SK-N-SH (cell line): ENCODE measurements around the gene ZC3H10.
A peak's percentile ranks its signal among the peaks of the same experiment; 100 is the strongest.

ENCODE experiments used
- EP300 ChIP-seq, 2 experiments: IDR thresholded peaks; 2 replicates each; pipeline versions ENCODE4 v1.4.0 to v1.6.1; 2012; ENCODE audit warnings: borderline replicate concordance in 1 of 2, low read depth in 1 of 2, low read length in 1 of 2
- JUND ChIP-seq: IDR thresholded peaks from 2 replicates; pipeline ENCODE4 v1.4.0; 2012
- TF ChIP-seq, protein P1 (sequence below): IDR thresholded peaks from 2 replicates; pipeline ENCODE4 v1.6.1; 2012; ENCODE audit warnings: mild to moderate bottlenecking, low read depth, low read length, moderate library complexity
- TF ChIP-seq, protein P2 (sequence below): fragments of 200-600 bp; sonication (generic); IDR thresholded peaks from 2 replicates; pipeline ENCODE4 v1.6.1; 2017; ENCODE audit warnings: antibody characterized with exemption, mild to moderate bottlenecking, moderate library complexity
- TF ChIP-seq, protein P3 (sequence below): fragments of 150-350 bp; IDR thresholded peaks from 2 replicates; pipeline ENCODE4 v1.6.1; 2016; ENCODE audit warnings: mild to moderate bottlenecking, low read depth, low read length

GRCh38 chr12:56151672-56152131 is 33.6 kb downstream of the ZC3H10 start:
- TF ChIP-seq EP300 (IDR thresholded peaks at IDR 0.05; ENCODE audit: borderline replicate concordance in 1 of 2, low read depth in 1 of 2, low read length in 1 of 2) (no peak), JUND (no peak)
- TF ChIP-seq, protein P1, sequence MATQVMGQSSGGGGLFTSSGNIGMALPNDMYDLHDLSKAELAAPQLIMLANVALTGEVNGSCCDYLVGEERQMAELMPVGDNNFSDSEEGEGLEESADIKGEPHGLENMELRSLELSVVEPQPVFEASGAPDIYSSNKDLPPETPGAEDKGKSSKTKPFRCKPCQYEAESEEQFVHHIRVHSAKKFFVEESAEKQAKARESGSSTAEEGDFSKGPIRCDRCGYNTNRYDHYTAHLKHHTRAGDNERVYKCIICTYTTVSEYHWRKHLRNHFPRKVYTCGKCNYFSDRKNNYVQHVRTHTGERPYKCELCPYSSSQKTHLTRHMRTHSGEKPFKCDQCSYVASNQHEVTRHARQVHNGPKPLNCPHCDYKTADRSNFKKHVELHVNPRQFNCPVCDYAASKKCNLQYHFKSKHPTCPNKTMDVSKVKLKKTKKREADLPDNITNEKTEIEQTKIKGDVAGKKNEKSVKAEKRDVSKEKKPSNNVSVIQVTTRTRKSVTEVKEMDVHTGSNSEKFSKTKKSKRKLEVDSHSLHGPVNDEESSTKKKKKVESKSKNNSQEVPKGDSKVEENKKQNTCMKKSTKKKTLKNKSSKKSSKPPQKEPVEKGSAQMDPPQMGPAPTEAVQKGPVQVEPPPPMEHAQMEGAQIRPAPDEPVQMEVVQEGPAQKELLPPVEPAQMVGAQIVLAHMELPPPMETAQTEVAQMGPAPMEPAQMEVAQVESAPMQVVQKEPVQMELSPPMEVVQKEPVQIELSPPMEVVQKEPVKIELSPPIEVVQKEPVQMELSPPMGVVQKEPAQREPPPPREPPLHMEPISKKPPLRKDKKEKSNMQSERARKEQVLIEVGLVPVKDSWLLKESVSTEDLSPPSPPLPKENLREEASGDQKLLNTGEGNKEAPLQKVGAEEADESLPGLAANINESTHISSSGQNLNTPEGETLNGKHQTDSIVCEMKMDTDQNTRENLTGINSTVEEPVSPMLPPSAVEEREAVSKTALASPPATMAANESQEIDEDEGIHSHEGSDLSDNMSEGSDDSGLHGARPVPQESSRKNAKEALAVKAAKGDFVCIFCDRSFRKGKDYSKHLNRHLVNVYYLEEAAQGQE: no peak
- TF ChIP-seq, protein P2, sequence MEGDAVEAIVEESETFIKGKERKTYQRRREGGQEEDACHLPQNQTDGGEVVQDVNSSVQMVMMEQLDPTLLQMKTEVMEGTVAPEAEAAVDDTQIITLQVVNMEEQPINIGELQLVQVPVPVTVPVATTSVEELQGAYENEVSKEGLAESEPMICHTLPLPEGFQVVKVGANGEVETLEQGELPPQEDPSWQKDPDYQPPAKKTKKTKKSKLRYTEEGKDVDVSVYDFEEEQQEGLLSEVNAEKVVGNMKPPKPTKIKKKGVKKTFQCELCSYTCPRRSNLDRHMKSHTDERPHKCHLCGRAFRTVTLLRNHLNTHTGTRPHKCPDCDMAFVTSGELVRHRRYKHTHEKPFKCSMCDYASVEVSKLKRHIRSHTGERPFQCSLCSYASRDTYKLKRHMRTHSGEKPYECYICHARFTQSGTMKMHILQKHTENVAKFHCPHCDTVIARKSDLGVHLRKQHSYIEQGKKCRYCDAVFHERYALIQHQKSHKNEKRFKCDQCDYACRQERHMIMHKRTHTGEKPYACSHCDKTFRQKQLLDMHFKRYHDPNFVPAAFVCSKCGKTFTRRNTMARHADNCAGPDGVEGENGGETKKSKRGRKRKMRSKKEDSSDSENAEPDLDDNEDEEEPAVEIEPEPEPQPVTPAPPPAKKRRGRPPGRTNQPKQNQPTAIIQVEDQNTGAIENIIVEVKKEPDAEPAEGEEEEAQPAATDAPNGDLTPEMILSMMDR: peak; percentile 48; the same call in 1 of the 2 replicates
- TF ChIP-seq, protein P3, sequence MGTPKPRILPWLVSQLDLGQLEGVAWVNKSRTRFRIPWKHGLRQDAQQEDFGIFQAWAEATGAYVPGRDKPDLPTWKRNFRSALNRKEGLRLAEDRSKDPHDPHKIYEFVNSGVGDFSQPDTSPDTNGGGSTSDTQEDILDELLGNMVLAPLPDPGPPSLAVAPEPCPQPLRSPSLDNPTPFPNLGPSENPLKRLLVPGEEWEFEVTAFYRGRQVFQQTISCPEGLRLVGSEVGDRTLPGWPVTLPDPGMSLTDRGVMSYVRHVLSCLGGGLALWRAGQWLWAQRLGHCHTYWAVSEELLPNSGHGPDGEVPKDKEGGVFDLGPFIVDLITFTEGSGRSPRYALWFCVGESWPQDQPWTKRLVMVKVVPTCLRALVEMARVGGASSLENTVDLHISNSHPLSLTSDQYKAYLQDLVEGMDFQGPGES: no peak
